GM18907 (cell line): ENCODE measurements around the gene COPS9.
A peak's percentile ranks its signal among the peaks of the same experiment; 100 is the strongest.

Experiments used
- ATAC-seq: cut with Tn5 transposase; IDR thresholded peaks from one replicate; pipeline ENCODE4 v1.9.1; 2021; ENCODE audit warnings: mild to moderate bottlenecking, moderate library complexity; ENCODE audit not compliant: unreplicated experiment

Gene COPS9

DNA sequence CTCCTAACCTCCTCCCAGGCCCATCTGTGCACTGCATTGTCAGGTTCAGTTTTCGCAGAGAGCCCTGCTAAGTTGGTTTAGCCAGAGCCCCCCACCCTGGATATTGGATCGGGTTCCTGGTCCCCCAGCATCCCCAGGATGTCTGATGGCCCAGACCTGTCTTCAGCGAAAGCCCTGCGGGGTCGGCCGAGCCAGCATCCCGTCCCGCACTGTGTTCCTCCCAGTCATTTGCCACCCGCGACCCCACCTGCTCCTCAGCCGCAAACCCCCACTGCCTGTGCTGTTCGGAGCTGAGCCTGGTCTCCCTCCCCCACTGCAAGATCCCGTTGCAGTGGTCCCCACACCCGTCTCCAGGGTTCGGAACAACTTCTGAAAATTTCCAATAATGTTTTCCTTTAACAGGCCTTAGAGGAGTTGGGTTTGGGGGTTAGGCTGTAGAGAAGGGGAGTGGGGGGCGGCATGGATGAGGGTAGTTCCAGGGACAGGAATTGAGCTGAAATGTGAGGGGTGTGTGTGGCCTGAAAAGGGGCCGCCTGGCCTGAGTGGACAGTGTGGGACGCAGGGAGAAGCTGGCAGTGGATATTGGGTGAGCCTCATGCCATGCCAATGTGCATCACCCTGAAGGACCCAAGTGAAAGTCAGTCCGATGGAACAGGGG is 1.6 kb upstream of the COPS9 start:
- no peak for ATAC-seq

DNA sequence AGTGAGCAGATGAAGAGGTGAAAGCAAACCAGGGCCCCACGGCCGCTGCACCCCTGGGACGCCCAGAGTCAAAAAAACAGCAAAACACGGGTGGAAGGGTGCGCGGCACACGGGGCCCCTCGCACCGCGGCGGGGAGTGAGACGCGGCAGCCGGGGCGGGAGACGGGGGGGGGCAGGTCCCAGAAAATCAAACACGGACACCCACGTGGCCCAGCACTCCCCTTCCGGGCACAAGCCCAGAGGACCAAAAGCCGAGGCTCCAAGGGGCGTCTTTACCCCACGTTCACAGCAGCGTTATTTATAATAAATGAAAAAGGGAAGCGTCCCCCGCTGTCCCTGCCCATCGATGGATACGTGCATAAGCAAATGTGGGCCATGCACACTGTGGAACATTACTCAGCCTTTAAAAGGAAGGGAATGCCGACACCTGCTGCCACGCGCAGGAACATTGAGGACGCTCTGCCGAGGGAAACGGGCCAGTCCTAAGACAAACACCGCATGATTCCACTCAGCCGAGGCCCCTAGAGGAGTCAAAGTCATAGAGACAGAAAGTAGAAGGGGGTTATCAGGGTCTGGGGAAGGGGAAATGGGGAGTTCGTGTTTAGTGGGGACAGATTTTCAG is 677 bp upstream of the COPS9 start:
- peak; percentile 6 for ATAC-seq

DNA sequence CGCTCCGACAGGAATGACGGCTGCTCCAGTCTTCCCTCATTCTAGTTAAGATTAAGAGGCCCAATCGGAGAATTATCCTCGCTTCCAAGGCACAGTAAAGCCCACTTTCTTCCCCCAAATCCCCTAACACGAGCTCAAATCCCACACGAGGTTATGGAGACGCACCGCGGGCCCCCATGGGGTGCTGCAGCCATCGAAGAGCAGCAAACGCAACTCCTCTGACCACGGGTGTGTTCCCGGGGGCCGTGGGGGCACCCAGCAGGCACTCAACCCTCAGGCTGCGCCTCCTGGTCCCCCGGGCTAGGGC is 446 bp downstream of the COPS9 start:
- no peak for ATAC-seq

DNA sequence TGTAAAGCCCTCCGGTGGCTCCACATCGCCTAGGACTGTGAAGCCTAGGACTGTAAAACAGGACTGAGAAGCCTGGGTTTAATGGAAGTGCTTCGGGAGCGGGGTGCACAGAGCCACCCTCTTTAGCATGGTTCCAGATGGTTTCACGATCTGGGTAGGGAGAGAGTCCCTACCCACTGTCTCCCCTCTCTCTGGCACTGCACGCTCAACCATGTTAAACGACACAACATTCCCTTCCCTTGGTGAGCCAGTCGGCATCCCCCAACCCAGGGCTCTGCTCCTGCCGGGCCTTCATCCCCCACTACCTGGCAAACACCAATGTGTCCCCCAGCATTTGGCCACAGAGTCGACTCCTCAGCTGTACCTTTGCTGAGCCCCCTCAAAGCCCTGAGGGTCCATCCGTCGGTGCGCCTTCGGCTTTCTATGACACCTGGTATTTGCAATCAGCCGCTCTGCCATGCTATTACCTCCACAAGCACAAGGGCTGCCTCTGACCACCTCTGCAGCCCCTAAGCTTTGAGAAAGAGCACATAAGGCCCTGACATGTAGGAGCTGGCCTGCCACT is 1.1 kb downstream of the COPS9 start:
- ATAC-seq, result no peak

DNA sequence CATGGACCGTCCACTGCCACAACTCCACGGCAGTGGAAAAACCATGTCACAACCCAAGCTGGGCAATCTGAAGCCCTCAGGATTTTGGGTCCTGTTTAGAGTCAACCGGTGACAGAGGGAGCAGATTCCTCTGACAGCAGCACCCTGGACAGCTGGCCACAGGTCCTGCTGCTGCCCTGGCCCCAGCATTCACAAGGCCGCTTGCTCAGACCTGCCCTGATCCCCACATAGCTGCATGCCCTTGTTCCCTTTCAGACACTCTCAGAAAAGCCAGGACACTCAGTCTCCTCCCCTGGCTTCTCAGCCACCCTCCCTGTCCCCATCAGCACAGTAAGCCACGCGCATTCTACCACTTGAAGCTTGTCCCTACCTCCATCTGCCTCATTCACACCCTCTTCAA is 1.6 kb downstream of the COPS9 start:
- ATAC-seq, result no peak

DNA sequence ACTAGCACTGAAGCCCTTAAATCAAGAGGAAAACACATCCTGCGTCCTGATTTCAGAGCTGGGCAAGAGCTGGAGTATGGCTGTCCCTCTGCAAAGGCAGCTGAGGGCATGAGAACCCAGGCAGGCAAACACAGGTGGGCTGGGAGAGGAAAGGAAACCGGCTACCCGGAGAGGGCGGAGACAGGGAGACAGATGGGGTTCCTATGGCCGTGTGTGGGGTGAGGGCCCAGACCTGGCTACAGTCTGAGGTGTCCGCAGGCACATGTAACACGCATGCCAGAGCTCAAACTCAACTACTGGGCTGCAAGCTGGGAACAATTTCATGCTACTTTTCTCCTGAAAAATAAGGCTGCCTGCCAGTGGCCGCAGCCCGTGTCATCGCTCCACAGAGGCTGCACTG is 2.7 kb downstream of the COPS9 start:
- ATAC-seq, result no peak

DNA sequence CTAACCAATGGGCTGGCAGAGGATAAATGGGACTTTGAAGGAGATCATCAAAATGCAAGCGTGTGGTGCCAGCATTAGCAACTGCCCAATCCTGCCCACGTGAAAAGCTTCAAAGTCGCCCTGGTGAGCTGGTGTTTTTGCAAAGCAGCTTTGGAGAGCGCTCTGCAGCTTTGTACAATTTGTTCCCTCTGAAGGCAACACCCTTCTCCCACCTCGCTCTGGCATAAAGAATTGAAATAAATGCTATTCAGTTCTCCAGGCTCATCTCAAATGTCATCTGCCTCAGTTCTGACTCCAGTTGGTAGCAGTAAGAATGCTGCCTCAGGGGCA is 3.5 kb downstream of the COPS9 start:
- no peak for ATAC-seq

DNA sequence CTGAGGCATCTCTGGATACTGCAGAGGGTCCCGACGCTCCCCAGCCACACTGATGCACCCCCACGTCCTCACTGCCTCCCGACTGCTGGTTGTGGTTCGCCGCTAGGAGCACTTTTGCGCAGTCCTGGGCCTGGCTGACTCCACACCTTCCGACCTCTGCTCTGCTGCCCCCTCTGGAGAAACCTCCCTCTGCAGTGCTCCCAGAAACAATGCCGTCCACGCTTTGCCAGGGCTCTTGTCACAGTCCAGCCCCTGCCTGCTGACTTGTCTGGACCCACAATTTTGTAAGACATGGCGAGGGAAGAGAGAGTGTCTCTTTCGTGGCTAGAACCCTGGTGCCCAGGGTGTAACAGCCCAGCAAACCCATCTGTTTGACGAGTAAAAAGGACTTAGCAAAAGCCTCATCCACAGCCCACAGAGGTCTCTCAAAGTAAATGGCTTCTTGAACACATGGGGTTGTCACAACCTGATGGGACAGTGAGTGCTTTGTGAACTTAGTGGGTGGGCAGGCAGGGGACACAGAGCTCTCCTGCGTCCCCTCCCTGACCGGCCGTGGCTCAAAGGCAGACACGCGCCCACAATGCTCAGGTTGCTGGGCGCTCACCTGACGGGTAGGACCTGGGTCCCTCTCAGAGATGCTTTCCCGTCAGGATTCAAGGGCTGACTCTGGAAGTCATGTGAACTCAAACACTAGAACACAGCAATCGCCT is 4.0 kb downstream of the COPS9 start:
- ATAC-seq, result no peak

DNA sequence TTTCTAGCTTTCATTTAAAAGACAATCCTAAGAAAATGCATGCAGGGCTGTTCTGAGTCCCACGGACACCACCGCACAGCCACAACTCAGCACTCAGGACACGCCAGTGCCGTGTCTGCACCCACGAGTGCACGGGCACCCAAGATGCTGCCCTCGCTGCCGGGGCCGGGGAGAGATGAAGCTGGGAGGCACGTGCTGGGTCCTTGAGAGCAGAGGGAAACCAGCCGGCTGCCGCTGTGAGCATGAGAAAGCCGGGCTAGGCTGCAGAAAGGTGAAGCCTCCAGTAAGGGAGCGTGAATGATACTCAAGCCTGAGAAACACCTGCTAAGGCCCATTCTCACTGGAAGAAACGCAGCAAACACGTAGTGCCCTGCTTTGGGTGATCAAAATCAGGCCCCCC is 4.8 kb downstream of the COPS9 start:
- ATAC-seq, result no peak

DNA sequence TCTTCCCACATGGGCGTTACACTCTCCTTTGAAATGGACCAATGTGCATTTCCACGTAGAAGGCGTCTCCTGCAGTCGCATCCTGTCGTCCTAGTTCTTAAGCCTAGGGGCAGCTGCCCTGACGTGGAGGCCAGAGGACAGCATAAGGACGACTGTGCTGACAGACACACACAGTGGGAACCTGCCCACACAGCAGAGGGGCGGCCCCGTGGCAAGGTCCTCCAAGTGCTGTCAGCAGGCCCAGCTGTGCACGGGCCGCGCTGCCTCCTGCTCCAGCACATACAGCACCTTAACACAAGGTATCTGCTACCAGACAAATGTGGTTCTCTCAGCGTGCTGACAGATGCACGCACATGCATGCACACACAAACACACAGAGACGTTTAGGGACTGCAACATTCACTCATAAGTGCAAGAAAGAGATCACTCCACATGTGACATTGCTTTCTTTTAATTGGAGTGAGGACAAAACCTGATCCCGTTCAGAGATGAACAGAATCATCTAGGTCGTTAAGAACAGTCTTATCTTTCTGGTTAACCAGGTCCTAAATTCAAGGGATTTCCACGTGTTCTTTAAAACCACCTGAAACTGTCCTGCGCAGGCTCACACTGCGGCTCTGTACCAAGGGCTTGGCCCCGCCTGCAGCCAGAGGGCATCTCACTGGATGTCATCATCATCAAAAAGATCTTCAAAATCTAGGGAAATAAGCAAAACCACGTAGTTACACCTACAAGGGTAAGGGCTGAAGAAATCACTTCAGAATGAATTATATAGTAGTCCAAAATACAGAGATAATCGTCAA is 5.5 kb downstream of the COPS9 start:
- ATAC-seq, result no peak

DNA sequence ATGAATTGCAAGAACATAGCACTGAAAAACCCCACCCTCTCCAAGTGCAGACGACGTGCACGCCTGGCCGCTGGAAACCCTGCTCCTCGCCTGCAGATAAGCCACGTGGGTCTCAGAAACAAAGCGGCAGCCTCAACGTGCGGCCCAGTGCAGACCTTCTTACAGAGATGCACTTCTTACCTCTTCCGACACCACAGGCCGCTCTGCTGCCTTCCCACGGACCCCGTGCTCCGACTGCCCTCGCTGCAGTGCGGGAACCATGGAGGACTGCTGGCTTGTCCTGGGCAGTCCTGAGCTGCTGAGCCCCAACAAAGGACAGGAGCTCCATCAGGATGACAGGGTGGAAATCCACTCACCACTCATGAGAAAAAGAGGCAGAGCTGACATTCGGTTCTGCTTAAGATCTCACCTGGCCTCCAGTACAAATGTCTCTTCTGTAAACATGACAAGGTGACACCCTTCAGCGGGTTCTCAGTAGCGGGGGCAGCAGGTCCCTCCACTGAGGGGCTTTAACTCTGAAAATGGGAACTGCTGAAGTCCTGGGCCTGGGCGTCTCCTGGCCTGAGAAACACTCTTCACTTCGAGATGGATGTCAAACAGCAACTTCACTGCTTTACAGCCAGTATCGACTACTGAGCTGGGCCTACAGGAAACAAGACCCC is 6.2 kb downstream of the COPS9 start:
- ATAC-seq, result no peak

DNA sequence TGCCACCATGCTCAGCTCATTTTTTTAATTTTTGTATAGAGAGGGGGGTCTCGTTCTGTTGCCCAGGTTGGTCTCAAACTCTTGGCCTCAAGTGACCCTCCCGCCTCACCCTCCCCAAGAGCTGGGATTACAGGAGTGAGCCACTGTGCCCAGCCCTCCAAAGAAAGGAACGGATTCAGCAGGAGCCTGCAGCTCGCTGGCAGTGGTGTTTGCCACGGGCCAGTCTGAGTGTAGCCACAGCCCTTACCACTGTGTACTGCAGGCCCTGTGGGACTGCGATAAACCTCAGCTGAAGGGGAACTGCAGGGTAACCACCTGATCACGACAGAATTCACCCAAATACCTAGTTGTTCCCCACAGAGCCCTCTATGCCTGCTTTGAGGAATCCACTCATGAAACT is 6.8 kb downstream of the COPS9 start:
- ATAC-seq, result no peak

DNA sequence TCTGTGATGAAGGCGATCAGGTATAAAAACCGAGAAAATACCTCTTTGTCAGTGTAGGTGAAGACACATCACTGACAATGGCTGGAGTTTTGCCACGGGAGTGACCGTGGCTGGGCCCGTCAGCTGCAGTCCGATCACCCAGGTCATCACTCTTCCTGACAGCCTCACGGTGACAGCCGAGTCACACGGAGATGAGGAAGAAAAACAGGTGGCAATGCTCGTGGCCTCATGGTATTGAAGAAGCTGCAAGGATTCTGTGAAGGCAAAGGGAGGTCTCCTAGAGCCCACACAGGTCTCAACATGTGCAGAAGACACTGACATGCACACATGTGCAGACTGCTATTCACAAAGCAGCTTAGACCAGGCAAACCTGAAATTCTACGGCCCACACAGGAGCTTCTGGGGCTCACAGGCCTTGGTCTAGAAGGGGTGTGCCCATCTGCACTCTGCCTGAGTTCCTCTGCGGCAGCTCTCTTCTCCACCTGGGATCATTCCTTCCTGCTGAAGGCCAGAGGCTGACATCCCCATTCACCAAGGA is 7.4 kb downstream of the COPS9 start:
- ATAC-seq, result no peak

DNA sequence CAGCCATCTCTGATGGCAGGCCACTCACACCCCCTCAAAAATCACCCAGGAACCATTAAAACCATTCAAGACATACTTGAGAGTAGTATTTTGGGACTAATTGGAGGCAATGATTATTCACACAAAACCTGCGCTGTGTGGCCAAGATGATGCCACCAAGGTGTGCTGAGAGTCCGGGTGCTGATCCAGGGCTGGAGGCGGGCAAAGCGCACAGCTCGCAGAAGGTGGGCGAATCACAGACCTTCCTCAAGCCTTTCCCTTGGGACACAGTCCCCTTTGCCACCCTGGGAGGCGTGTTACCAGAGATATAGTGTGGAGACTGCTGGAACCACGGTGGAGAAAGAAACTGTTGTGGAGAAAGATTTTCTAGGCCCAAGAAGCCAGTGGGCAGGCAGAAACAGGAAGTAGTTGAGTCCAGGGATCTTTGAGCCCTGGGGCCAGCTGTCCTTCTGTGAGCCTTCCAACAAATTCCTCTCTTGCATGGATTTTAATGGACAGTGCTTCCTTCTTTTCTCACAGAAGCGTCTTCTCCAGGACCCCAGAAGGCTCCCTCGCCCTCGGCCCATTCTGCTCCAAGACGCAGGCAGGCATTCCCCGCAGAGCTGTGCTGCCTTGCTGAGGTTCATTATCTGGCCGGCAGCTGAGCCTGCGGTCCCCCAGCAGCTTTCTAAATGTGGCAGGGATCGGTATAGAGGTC is 8.0 kb downstream of the COPS9 start:
- no peak for ATAC-seq

DNA sequence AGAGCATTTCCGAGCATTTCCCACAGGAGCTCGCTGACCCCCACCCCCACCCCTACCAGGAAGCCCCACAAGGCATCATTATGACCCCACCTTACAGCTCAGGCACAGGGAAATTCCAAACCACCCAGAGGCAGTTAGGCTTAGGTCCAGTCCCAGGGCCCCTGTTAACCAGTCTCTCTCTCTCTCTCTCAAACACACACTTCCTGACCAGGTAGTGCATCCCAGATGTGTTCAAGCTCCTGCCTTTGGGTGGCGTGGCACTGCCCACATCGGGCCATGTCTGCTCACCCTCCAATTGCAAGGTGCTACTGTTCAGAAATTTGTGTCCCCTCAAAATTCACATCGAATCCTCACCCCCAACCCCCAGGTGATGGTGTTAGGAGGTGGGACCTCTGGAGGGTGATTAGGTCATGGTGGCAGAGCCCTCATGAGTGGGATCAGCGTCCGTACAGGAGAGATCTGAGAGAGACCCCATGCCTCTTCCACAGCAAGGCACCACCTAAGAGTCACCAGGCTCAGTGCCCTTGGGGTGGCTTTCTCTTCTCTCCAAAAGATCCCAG is 8.8 kb downstream of the COPS9 start:
- no peak for ATAC-seq

DNA sequence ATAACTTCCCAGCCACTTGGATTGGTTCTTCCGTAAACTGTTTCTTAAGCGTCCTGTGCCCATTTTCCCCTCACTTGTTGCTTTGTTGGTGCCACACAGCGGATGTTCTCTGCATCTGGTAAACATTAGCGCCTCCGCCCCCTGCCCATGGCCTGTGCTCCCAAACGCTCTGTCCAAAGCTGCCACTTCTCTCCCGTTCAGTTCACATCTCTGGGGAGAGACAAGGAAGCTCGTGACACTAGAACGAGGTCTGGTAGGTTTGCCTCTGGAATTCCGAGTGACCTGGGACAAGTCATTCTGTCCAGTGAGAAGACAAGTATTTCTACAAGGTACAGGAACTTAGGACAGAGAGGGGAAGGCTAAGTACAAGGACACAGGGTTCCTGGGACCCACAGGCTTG is 9.4 kb downstream of the COPS9 start:
- no peak for ATAC-seq

DNA sequence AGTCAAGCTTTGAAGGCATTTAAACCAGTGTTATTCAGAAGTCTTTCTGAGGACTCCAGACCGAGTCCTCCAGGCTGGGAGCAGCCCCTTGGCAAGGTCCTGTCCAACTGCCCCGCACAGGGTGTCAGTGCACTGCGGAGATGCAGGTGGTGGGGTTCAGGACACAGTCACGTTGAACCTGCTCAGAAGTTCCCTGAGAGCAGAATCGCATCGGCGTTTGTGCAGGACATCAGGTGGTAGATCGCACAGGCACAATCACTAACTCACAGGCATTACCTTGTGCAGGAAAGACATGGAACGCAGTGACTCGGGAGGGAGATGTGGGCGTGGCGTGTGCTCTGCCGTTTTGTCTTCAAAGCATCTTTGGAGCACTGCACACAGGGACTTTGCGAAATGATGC is 10.4 kb downstream of the COPS9 start:
- ATAC-seq, result no peak

DNA sequence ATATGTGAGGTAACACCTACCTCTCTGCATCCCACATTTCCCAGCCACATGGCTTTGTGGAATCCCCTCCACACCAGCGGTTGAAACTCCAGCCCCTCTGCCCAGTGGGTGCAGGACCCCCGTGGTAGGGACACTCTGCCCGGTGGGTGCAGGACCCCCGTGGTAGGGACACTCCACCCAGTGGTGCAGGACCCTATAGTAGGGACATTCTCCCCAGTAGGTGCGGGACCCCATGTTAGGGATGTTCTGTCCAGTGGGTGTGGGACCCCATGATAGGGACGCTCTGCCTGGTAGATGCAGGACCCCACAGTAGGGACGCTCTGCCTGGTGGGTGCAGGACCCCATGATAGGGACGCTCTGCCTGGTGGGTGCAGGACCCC is 11.5 kb downstream of the COPS9 start:
- no peak for ATAC-seq

DNA sequence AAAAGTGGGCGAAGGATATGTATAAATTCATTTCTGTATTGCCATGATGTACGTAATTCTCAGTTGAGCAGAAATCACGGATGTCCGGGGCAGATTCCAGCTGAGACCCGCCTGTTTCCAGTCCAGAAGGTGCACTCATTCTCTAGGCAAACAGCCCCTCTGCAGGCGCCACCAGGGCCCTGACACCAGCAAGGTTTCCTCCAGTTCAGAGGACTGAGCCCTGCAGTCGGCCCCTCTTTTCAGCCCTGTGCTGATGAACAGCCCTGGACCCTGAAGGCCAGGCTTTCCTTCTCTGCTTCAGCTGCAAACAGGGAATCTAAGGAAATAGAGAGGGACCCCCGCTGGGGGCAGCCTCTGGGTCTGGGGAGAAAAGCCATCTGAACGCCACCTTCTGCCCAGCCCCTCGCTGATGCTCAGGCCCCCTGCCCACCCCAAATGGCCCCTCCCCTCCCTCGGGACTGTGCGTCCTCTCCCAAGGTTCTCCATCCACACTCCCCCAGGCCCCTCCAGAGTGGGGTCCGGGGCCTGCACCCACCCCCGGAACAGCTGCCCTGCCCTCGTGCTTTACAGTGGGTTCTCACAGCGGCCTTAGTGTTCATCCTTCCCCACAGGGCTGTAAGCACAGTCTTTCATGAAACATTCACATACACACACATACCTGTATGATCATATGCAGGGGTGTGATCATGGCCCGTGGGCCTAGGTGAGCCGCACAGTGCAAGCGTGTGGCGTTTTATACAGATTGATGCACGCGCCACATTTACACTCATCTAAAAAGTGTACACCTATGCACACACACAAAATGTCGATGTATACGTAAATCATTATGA is 12.1 kb downstream of the COPS9 start:
- ATAC-seq, result no peak
